OCI-LY3 (cell line): Measurements from ENCODE around the gene CASZ1.

Experiments used
- H2AFZ ChIP-seq: fragments of 200-600, 300-600 bp; shearing (Covaris generic); 2 replicates; pipeline ENCODE4 v1.6.0; 2014; ENCODE audit warnings: antibody characterized with exemption, low read depth, low read length
- H3K27ac ChIP-seq: fragments of 200-600, 300-600 bp; sonication (generic); 2 replicates; pipeline ENCODE4 v1.5.1; 2014; ENCODE audit warnings: mild to moderate bottlenecking, low read length, moderate library complexity, mixed read lengths
- H3K27me3 ChIP-seq: fragments of 200-600, 300-600 bp; sonication (generic); 2 replicates; pipeline ENCODE4 v1.6.1; 2014; ENCODE audit warnings: low read depth, low read length, mixed read lengths
- H3K36me3 ChIP-seq: fragments of 200-600, 300-600 bp; sonication (generic); replicated peaks from 2 replicates; pipeline ENCODE3; 2014; ENCODE audit warnings: low read depth, low read length, mixed read lengths
- H3K4me1 ChIP-seq: fragments of 300-600, 200-600 bp; sonication (generic); 2 replicates; pipeline ENCODE4 v1.6.1; 2014; ENCODE audit warnings: low read length, mixed read lengths
- H3K4me2 ChIP-seq: fragments of 200-600, 300-600 bp; sonication (generic); 2 replicates; pipeline ENCODE4 v1.6.1; 2014; ENCODE audit warnings: low read length, mixed read lengths
- H3K4me3 ChIP-seq: fragments of 300-600, 200-600 bp; sonication (generic); 2 replicates; pipeline ENCODE4 v1.5.1; 2014; ENCODE audit warnings: antibody characterized with exemption, mild to moderate bottlenecking, low read length, moderate library complexity
- H3K79me2 ChIP-seq: fragments of 300-600, 200-600 bp; shearing (Covaris generic); 2 replicates; pipeline ENCODE4 v1.6.1; 2014; ENCODE audit warnings: mild to moderate bottlenecking, low read length, mixed read lengths
- H3K9ac ChIP-seq: fragments of 300-600, 200-600 bp; shearing (Covaris generic); 2 replicates; pipeline ENCODE4 v1.6.0; 2014; ENCODE audit warnings: mild to moderate bottlenecking, low read length, moderate library complexity
- H3K9me3 ChIP-seq: fragments of 200-600, 300-600 bp; shearing (Covaris generic); 2 replicates; pipeline ENCODE4 v1.6.1; 2014; ENCODE audit warnings: low read length, mixed read lengths; ENCODE audit not compliant: insufficient read depth
- H4K20me1 ChIP-seq: fragments of 200-600, 300-600 bp; sonication (generic); 2 replicates; pipeline ENCODE4 v1.6.1; 2016; ENCODE audit warnings: low read length, mixed read lengths; ENCODE audit not compliant: insufficient read depth
- CTCF ChIP-seq: fragments of 200-600, 300-600 bp; sonication (generic); IDR thresholded peaks from 2 replicates; pipeline ENCODE4 v1.5.1; 2014; ENCODE audit warnings: antibody characterized with exemption, low read length, low read depth
- EZH2phosphoT487 ChIP-seq: fragments of 200-600 bp; shearing (Covaris generic); IDR thresholded peaks from 2 replicates; pipeline ENCODE4 v1.6.1; 2018; ENCODE audit warnings: antibody characterized with exemption, mixed run types, low read depth

The CASZ1 gene

GRCh38 chr1:10607228-10607627, 189.2 kb downstream of the CASZ1 start:
- Histone ChIP-seq H3K9me3 (no peaks in the 10 kb centered on the region), H3K4me3 (no peak overlapping the region), H3K9ac (no peak overlapping the region), H3K27ac (no peak overlapping the region), H3K79me2 (no peaks in the 10 kb centered on the region), H3K4me1 (no peaks in the 10 kb centered on the region), H3K4me2 (no peak overlapping the region), H4K20me1 (no peaks in the 10 kb centered on the region), H3K27me3 (no peaks in the 10 kb centered on the region), H2AFZ (no peak overlapping the region), H3K36me3 (no peaks in the 10 kb centered on the region)
- no peak for TF ChIP-seq CTCF
- TF ChIP-seq EZH2phosphoT487, result no peak

GRCh38 chr1:10606064-10606463, 190.4 kb downstream of the CASZ1 start:
- H3K4me2 ChIP-seq, result no peak overlapping the region
- H4K20me1 ChIP-seq, result no peaks in the 10 kb centered on the region
- no peak for TF ChIP-seq EZH2phosphoT487
- TF ChIP-seq CTCF, result no peak
- no peaks in the 10 kb centered on the region for H3K9me3 ChIP-seq
- H3K9ac ChIP-seq, result no peak overlapping the region
- no peaks in the 10 kb centered on the region for H3K36me3 ChIP-seq
- no peaks in the 10 kb centered on the region for H3K4me1 ChIP-seq
- no peak overlapping the region for H3K27ac ChIP-seq
- no peaks in the 10 kb centered on the region for H3K27me3 ChIP-seq
- H3K4me3 ChIP-seq, result no peak overlapping the region
- no peaks in the 10 kb centered on the region for H3K79me2 ChIP-seq
- no peak overlapping the region for H2AFZ ChIP-seq

GRCh38 chr1:10604966-10605365, 191.5 kb downstream of the CASZ1 start:
- H3K27ac ChIP-seq, result no peak overlapping the region
- H3K4me1 ChIP-seq, result no peaks in the 10 kb centered on the region

GRCh38 chr1:10602936-10603335, 193.5 kb downstream of the CASZ1 start:
- no peaks in the 10 kb centered on the region for H3K36me3 ChIP-seq
- no peaks in the 10 kb centered on the region for H3K4me1 ChIP-seq
- no peak overlapping the region for H3K9ac ChIP-seq
- H2AFZ ChIP-seq, result no peak overlapping the region
- H3K9me3 ChIP-seq, result no peaks in the 10 kb centered on the region
- H3K4me3 ChIP-seq, result no peak overlapping the region
- no peaks in the 10 kb centered on the region for H3K79me2 ChIP-seq
- TF ChIP-seq CTCF (no peak), EZH2phosphoT487 (no peak)
- H3K27me3 ChIP-seq, result no peaks in the 10 kb centered on the region
- H3K27ac ChIP-seq, result no peak overlapping the region
- H4K20me1 ChIP-seq, result no peaks in the 10 kb centered on the region
- no peak overlapping the region for H3K4me2 ChIP-seq

More at GRCh38 chr1:10604966-10605365, 191.5 kb downstream of the CASZ1 start:
- Histone ChIP-seq H4K20me1 (no peaks in the 10 kb centered on the region), H2AFZ (no peak overlapping the region), H3K27me3 (no peaks in the 10 kb centered on the region), H3K9me3 (no peaks in the 10 kb centered on the region), H3K9ac (no peak overlapping the region), H3K36me3 (no peaks in the 10 kb centered on the region), H3K79me2 (no peaks in the 10 kb centered on the region), H3K4me3 (no peak overlapping the region), H3K4me2 (no peak overlapping the region)
- no peak for TF ChIP-seq EZH2phosphoT487
- TF ChIP-seq CTCF, result no peak
